GM21825 (cell line): Measurements from ENCODE around the gene CD151.
A peak's percentile ranks its signal among the peaks of the same experiment; 100 is the strongest.

Experiments used
- ATAC-seq: cut with Tn5 transposase; IDR thresholded peaks from one replicate; pipeline ENCODE4 v1.9.1; 2021; ENCODE audit warnings: mild to moderate bottlenecking, moderate library complexity; ENCODE audit not compliant: unreplicated experiment

CD151 gene

DNA sequence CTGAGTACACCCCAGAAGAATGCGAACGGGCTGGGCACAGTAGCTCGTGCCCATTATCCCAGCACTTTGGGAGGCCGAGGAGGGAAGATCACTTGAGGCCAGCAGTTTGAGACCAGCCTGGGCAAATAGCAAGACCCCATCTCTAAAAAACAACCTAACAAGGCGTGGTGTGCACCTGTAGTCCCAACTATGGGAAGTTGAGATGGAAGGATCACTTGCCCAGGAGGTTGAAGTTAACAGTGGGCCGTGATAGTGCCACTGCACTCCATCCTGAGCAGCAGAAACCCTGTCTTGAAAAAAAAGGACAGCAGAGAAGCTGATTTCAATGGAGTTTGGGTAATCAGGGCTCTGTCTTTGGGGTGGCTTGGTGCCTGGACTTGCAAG, 19.7 kb upstream of the CD151 start:
- no peak for ATAC-seq

DNA sequence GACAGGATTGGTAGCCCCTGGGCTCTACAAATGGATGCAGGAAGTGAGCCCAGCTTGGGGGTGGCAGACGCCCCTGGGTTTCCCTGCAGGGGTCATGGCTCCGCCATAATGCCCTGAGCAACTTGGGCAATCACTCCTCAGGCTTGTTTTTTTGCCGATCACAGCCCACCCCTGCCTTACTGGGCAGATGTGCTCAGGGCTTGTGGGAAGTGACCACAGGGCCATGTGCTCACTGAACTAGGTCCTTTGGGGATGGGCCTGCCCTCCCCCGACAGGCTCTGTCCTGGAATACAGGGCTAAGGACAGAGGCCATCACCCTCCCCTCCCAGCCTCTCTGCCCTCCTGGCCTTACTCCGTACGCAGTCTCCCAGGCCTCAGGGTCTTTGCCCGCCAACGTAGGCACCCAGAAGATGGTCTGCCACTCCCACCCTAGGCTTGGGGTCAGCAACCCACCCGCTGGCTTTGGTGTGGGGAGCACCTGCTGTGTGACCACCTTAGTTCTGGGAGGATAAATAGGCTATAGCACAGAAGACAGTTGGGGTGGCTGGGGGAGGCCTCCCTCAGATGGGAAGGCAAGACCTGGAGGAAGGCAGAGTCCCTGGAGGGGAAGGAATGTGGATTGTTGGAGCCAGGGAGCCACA, 19.2 kb upstream of the CD151 start:
- no peak for ATAC-seq

DNA sequence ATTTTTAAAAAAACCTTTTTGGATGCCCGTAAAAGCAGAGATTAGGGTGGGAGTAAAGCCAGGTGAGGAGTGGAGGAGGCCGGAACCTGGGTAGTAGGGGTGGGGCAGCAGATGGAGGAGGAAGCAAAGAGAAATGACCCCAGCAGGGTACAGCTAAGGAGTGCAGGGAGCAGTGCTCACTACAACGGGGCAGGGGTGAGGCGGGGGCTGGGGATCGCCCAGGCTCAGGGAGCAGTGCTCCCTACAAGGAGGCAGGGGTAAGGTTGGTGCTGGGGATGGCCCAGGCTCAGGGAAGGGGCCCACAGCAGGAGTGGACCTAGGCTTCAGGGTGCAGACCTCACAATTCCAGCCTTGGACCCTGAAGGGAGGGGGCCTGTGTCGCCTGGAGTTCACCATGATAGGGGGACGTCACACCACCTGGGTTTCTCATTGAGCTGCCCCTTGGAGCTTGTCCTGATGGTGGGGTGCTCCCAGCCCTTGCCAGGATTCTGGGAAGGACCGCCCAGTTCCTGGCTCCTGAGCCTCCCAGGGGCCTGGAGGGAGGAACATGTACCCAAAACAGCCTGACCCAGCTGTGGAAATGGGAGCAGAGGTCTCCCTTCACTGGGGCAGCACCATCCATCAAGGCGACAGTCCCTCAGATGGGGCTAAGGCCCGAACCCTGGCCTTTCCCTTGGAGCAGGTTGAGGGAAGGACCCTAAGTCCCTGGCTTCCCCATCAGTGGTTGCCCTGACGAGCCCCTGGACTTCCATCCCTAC, 16.9 kb upstream of the CD151 start:
- ATAC-seq = no peak

DNA sequence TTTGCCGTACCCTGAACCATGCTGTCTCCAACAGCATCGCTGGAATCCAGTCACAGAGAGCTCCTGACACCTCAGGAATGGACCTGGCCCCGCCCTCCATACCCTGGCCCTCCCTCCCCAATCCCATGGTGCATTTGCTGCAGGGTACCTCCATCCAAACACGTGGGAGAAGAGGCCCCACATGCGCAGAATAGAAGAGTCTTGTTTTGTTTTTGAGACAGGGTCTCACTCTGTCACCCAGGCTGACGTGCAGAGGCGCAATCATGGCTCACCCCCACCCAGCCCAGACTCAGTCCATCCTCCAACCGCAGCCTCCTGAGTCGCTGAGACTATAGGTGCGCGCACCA, 16.3 kb upstream of the CD151 start:
- no peak for ATAC-seq

DNA sequence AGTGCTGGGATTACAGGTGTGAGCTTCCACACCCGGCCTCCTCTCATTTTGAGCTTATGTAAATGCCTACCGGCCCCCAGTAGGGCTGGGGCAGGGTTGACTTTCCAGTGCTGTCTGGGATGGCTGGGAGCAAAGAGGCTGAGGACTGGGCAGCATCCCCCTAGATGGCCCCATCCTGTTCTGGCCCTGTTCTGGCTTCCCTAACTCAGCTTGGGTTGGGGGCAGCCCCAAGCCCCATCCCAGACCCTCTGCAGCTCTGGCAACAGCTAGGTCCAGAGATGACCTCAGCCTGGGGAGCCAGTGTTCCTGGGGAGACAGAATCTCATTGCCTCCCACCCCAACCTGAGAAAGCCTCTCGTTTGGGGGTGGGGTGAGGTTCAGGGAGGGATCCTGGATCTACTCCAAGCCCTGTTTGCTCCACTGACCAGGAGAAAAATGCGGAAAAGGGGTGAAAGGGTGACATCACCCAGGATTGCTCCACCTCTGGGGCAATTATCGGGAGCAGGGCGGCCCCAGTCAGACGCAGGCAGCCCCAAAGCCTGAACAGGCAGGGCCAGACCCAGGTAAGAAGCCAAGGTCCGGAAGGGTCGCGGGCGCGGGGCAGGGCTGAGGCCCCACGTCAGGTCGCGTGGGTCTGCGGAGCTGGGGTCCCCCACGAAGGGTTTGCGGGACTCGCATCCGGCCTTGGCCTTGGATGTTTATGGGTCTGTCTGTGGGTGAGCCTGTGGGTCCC, 14.2 kb upstream of the CD151 start, which contains the start of gene PNPLA2:
PNPLA2 (plus strand) TSS at position 519 of the 733 bp plus-strand sequence. CDS start 805 bp downstream, outside the sequence.
- ATAC-seq = no peak

DNA sequence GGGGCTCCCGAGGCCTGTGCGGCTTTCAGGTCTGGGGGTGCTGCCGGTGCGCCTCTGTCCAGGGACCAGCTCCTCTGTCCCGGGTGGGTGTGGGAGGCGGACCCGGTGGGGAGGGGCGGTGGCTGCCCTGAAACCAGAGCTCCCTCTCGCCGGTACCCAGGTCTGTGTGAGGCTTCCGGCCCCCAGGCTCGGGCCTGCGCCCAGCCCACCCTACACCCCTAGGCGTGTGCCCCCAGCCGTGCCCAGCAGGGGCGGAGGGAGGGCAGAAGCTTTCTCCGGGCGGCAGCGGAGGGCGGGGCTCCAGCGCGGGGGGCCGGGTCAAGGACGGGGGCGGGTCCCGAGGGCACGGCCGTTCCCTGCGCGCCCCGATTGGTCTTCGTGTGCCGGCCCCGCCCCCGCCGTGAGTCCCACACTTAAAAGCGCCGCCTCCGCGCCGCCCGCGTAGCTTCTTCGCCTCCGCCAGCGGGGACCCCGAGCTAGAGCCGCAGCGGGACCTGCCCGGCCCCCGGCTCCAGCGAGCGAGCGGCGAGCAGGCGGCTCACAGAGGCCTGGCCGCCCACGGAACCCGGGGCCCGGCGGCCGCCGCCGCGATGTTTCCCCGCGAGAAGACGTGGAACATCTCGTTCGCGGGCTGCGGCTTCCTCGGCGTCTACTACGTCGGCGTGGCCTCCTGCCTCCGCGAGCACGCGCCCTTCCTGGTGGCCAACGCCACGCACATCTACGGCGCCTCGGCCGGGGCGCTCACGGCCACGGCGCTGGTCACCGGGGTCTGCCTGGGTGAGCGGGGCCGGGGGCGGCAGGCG, 13.4 kb upstream of the CD151 start:
- peak; percentile 65 for ATAC-seq

DNA sequence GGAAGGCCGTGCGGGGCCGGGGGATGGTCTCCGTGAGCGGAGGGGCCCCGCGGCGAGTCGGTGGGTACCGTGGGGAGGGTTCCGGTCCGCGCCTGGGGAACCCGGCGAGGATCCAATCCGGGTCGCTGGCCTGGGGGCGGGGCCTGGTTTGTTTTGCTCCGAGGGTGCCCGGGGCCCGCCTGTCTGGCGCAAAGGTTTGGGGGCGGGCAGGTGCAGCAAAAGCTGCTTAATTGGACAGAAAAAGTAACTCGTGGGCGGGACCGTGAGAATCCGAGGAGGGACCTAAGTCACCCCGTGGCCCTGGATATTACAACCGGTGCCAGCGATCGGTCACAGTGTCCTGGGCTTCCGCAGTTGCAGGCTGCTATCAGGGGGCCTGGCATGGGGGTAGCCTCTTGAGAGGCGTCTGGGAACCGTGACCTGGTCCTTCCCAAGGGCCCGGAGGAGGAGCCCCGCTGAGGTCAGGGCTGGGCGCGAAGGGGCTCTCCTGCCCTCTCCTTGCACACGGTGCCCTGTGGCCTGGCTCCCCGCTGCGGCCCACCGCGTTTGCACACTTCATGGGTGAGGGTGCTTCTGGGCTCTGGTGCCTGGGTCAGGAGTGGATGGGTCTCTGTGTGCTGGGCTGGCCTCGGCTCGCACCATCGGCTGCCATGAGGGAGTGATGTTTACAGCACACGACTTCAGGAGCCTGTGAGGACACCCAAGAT, 12.7 kb upstream of the CD151 start:
- ATAC-seq = peak; percentile 51

DNA sequence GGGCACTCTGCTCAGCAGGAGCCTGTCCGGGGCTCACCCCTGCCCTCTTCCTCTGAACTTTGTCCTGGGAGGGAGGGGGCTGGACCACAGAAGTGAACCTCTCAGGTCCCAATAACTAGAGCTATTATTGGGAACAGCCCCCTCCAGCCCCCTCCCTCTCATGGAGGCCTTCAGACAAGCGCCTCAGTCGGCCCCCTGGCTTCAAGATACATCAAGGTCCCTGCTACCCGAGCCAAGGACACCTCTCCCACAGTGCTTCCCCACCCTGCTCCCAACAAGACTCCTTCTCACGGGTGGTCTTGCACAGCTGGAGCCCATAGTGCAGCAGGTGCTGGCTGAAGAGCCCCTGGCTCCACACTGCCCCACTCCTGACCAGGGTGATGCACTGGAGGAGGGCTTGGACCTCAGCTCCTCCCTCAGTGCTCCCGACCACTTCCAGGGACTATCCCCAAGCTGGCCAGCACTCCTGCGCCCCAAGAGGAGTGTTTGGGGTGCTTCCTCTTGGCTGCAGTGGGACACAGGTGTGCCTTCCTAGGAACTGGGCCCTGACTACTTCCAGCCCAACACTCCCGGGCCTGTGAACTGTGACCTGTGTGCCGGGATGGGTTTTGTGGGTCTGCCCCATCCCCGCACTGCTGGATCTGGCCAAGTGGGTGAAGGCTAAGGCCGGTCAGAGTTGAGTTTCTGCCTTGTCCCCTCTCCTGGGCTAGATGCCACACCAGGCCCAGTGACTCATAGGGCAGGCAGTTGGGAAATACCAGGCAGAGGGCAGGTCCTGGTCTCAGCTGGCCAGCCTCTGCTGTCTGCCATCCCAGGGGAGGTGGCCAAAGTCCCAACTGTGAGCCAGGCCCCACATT, 11.9 kb upstream of the CD151 start:
- ATAC-seq = no peak

DNA sequence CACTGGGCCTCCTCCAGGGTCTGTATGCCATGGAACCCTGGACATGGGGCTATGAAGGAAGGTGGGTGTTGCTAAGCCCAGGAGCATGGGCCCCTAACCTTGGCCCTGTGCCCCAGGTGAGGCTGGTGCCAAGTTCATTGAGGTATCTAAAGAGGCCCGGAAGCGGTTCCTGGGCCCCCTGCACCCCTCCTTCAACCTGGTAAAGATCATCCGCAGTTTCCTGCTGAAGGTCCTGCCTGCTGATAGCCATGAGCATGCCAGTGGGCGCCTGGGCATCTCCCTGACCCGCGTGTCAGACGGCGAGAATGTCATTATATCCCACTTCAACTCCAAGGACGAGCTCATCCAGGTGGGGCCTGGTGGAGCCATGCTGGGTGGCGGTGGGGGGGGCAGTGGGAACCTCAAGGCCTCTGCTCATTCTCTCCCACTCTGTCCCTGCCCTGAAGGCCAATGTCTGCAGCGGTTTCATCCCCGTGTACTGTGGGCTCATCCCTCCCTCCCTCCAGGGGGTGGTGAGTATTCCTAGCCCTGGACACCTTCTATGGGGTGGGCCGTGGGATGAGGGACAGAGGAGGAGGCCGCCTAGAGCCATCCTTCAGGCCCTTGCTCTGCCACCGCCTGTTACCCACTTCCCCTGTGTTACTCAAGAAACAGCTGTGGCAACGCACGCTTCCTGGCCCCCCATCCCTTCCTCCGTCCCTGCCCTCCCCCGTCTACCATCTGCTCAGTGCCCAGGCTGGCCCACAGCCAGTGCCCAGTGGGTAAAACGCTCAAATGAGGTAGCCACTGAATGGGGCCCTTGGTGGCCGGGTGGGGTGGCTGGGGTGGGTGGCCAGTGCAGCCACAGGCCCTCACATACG, 11.0 kb upstream of the CD151 start:
- ATAC-seq = no peak

DNA sequence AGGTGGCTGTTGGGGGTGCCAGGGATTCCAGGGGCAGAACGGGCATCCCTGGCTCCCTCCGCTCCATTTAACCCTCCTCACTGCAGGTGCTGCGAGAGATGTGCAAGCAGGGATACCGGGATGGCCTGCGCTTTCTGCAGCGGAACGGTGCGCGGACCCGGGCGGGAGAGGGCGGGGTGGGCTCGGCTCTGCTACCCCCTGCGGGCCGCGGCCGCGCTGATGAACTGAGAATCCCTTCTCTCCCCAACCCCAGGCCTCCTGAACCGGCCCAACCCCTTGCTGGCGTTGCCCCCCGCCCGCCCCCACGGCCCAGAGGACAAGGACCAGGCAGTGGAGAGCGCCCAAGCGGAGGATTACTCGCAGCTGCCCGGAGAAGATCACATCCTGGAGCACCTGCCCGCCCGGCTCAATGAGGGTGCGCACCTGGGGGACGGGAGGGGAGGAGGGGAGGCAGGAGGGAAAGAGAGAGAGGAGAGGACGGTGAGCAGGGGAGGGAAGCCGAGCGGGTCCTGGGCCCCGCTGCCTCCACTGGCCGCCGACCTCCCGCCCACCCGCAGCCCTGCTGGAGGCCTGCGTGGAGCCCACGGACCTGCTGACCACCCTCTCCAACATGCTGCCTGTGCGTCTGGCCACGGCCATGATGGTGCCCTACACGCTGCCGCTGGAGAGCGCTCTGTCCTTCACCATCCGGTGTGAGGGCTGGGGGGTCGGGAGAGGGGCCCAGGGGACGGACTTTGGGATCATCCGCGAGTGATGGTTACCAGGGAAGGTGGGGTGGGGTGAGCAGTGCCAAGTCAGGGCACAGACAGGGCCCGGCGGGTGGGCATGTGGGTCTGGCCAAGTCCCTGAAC, 9.1 kb upstream of the CD151 start:
- no peak for ATAC-seq

DNA sequence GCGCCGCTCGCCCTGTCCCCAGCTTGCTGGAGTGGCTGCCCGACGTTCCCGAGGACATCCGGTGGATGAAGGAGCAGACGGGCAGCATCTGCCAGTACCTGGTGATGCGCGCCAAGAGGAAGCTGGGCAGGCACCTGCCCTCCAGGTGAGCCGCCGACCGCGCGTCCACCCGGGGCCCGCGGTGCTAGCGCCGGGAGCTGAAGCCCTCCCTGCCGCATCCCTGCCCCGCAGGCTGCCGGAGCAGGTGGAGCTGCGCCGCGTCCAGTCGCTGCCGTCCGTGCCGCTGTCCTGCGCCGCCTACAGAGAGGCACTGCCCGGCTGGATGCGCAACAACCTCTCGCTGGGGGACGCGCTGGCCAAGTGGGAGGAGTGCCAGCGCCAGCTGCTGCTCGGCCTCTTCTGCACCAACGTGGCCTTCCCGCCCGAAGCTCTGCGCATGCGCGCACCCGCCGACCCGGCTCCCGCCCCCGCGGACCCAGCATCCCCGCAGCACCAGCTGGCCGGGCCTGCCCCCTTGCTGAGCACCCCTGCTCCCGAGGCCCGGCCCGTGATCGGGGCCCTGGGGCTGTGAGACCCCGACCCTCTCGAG, 8.4 kb upstream of the CD151 start:
- no peak for ATAC-seq

DNA sequence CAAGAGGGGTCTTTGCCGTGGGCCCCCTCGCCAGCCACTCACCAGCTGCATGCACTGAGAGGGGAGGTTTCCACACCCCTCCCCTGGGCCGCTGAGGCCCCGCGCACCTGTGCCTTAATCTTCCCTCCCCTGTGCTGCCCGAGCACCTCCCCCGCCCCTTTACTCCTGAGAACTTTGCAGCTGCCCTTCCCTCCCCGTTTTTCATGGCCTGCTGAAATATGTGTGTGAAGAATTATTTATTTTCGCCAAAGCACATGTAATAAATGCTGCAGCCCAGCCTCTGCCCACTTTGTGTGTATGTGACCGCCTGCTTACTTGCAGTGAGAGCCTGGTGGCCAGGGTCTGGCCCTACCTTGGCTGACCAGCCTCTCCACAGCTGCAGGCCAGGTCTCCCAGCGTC, 7.8 kb upstream of the CD151 start:
- ATAC-seq = no peak

DNA sequence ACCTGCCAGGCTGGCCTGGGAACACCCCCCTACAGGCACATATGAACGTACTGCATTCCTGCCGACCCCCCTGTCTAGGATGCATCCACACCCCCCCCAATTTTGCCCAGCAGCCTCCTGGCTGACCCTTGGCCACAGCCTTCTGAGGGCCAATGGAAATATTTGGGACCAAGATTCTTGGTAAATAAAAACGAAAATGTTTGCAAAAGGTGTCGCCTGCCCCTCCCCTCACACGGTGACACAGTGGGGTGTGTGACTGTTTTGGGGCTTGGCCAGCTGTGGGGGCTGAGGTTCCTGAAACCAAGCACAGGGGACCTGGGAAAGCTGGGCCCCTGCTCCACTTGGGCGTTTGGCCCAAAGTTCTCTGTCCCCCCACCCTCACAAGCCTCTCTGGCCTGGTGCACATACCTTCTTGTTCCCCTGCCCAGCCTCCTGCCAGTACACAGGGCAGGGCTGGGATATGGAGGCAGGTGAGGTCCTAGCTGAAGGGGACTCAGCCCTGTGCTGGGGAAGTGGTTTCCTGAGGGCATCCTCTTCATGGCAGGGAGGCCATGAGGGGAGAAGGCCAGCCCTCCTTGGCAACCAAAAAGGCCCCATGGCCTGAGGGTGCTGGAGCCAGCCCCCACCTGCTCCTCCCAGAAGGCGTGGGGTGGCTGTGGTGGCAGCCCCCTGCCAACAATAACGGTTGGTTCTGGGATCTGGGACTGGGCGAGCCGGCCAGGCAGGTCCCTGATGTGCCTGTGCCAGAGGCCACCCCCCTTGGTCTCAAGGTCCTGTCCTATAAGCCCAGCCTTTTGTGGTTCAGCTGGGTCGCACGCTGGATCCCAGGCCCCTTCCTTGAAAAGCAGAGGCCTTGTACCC, 7.2 kb upstream of the CD151 start:
- ATAC-seq = no peak

DNA sequence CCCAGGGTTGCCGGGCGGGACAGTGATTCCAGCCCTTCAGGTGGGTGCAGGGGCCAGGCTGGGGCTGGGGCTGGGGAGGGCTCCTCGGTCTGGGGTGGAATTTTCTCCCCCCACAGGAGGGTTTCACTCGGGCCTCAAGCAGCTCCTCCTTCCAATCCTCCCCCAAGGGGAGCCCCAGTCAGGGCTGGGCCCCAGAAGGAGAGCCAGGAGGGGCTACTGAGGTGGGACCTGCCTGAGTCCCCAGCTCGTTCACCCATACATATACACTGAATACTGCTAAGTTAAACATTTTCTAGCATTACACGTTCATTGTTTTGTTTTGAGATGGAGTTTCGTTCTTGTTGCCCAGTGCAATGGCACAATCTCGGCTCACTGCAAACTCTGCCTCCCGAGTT, 6.5 kb upstream of the CD151 start:
- no peak for ATAC-seq

DNA sequence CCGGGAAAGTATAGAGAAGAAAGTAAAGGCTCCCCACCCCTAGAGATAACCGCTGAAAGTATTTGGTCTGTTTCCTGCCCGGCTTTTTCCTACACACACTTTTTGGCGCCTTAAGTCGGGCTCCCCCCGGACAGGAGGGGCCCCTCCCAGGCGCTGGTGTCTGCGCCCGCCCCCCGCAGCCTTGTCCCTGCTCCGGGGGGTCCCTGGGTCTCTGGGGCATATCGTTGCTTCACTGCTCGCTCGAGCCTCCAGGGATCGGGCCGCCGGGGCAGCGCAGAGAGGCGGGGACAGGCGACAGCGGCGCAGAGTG, 6.0 kb upstream of the CD151 start:
- ATAC-seq = no peak

DNA sequence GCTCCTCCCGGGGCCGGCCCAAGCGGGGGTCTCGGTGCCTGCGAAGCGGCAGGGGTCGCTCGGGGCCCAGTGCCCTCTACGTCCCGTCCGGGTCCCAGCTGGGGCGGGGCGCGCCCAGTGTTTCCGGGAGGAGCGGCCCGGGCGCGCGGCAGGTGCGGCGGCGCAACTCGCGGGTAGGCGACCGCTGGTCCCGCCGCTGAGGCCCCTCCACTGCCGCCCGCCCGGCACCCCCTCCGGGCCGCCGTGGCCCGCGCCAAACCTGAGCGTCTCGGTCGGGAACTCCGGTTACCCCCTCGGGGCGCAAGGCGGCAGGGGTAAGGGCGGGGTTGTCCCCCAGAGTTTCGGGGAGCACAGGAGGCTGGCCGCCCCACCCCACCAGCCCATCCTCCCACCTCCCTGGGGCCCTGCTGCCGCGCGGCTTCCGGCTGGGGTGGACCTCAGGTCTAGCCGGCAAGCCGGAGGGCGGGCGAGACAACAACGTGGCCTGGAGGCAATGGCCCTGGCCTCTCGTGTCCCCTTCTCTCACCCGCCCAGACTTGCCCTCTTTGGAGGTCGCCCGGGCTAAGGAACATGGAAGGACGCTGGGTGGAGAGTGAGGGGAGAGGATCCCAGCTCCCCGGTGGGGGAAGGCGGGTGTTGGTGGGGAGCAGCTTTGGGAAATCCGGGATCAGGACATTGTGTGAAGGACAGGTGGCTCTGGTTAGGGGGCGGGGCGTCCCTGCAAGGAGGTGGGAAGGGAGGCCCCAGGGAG, 5.4 kb upstream of the CD151 start:
- ATAC-seq = peak; percentile 39
